Stimulated activated CD4-positive, alpha-beta T cell treated with anti-CD3 and anti-CD28 coated beads, TNF-alpha, amount 100 ng/mL, for 1 hour (primary cell): Measurements from ENCODE around the gene PIP5K1C.
A peak's percentile ranks its signal among the peaks of the same experiment; 100 is the strongest.
"Not testable (repeated sequence)": the region's sequence is repeated elsewhere in the genome, so short reads cannot be mapped to it uniquely, and the experiment has no call there.

Source experiments
- DNase-seq, 3 donors: peaks; one replicate each; pipeline ENCODE4 v3.0.0-alpha.2; 2020; ENCODE audit warnings: low read depth in 3 of 3, low spot score in 1 of 3

The PIP5K1C gene

DNA sequence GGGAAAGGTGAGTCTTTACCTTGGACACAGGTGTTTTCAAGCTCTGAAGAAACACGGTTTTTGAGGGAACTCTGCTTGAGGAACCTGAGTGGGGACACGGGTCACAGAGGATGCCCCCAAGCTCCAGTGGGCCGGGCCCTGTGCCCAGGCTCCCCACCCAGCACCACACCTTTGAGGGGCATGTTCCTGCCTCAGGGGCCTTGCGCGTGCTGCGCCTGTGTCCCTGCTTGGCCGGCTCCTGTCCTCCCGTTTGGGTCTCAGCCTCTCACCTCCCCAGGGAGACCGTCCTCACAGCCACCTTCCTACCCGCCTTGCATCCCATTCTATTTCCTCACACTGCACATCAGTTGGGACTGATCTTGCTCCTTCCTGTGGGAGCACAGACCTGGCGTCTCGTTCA, 21.1 kb downstream of the PIP5K1C start:
- DNase-seq: no peak

- no peak for DNase-seq
These were observed 22.1 kb downstream of the PIP5K1C start for GRCh38 chr19:3678188-3678587.

GRCh38 chr19:3674784-3675543, 25.3 kb downstream of the PIP5K1C start:
- no peak for DNase-seq

- DNase-seq: no peak
These were observed 26.5 kb downstream of the PIP5K1C start for GRCh38 chr19:3673506-3674439.

DNA sequence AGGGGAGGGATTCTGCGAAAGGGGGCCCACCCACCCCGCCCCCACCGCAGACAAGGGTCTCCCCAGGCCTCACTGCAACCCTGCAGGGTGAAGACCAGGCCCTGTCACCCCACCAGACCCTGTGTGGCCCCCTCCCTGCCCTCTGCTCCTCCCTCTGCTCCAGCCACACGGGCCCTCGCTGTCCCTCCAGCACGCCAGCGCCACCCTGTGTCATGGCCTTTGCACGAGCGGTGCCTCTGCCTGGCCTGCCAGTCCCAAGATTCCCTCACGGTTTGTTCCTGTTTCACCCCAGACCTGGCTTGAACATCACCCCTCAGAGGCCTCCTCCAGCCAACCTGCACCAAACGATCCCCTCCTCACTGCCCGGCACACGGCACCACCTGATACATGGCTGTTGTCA, 27.3 kb downstream of the PIP5K1C start:
- no peak for DNase-seq

GRCh38 chr19:3672575-3672948, 27.7 kb downstream of the PIP5K1C start:
- no peak for DNase-seq

DNA sequence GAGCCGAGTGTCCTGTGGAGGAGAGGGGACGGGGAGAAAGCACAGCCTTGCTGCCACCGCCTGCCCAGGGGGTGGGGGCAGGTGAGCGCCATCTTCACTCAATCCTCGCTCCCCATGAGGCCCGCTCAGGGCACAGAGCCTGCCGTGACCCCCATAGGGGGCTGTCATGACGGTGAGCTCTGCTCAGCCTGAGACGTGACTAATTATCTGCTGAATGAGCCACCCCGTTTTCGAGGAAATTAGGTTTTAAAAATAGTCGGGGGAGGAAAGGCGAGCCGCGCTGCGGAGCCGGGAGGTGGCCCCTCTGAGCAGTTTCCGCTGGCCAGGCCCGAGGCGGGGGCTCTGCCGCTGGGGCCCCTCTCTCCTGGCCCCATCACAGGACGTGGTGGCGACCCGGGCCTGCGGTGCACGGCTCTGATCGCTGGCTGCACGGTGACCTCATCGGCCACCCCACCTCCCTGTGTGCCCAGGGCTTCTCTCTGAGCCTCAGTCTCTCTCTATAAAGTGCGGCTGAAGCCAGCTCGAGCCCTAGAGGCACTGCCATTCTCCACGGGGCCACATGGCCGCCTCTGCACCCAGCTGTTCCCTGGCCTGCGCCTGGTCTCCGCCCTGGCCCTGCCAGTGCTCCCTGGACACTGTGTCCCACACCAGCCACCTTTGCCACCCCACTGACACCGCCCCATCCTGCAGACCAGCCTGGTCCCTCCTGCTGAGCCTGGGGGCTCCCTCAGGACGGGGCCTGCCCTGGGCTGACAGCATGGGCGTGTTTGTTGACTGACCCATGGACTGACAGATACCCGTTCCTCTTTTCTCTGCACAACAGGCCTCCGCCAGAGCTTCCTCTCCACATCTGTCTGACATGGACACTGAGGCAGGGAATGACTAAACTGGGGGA, 28.3 kb downstream of the PIP5K1C start:
- no peak for DNase-seq

DNA sequence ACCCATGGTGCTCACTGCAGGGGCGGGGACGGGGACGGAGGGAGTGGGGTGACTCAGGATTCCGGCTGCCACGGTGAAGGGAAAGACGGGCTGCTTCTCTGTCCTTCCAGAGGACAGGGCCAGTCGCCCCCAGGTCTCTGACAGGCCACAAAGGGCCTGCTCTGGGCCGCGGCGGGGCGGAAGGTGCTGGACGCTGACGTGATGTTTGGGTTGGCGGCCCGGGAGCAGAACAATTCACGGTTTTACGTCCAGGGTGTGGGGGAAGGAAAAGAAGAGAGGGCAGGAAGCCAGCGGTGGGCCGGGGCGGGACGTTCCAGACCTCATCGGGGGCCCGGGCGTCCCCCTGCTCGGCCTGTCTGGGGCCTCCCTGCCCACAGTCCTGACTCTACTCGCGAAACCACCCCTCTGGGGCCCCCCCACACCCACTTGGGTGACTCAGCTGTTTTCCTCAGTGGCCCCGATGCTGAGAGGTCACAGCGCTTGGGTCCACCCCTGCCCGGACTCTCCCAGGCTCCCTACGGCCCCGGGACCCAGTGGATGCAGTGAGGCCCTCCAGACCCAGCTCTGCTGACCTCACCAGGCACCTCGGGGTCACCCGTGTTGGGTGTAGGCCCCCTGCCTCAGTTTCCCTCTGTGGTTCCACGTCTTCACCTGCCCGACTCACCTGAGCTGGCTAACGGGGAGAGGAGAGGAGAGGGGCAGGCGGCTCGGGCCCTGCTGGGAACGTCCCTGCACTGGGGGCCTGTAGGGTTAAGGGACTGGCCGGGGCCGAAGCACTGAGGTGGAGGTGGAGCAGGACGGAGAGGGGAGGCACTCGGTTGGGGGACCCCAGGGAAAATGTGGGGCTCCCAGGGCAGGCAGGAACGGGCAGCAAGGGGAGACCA, 29.2 kb downstream of the PIP5K1C start:
- no peak for DNase-seq

DNA sequence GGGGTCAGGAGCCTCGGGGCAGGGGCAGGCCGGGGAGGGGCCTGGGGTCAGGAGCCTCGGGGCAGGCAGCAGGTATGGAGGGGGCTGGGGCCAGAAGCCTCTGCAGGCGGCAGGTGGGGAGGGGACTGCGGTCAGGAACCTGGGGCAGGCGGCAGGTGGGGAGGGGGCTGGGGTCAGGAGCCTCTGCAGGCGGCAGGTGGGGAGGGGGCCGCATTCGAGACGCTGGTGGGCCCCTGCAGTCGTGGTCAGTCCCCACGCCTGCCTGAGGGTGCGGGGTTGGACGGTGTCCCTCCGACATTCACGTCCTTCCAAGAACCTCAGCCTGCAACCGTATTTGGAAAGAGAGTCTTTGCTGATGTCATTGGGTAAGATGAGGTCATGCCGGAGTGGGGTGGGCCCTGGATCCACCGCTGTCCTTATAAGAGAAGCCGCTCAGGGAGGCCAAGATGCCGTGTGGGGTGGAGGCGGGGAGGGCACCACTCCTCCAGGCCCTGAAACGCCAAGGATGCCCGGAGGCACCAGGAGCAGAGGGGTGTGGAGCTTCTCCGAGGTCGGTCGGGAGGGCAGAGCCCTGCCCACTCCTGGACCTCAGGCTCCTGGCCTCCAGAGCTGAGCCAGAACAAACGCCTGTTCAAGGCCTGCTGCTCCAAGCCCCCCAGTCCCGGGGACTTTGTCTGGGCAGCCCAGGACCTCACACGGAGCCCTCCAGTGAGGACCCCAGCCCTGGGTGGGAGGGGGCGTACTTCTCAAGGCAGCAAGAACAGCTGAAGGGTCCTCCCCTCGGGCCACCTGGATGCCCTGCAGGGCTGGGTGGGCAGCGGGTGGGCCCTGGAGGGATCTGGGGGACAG, 30.1 kb downstream of the PIP5K1C start:
- no peak for DNase-seq

DNA sequence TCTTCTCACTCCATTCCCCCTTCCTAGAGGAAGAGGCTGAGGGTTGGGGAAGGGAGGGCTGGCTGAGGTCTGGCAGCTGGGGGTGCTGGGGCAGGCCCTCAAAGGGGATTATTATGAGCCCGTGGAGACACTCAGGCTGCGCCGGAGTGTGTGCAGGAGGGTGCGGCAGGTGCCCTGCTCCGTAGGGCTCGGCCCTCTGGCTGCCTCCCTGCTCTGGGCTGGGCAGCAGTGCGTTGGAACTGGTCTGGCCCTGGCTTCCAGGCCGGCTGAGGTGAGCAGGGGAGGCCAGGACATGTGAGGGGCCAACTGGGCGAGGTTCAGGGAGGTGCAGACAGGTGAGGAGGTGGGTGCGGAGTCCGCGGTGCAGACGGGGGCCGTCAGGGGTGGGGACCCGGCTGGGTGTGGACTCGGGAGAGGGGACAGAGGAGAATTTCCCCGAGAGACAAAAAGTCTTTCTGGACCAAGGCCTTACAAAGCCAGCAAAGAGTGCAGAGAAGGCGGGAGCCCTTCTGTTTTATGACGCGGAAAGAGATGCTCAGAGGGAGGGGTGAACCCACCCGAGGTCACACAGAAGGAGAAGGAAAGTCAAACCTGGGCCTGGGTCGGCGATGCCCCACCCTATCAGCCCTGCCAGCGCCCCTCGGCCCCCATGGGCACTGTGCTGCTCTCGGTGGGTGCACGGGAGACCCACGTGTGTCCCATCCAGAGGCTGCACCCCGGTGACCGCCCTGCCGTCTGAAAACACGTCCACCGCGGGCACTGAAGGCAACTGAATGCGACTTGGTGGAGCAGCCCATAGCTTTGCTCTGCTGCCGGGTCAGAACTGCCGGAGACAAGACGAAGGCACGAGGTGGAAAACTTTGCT, 31.0 kb downstream of the PIP5K1C start:
- DNase-seq: no peak

- no peak for DNase-seq
These were observed 31.8 kb downstream of the PIP5K1C start for GRCh38 chr19:3668331-3669081.

DNA sequence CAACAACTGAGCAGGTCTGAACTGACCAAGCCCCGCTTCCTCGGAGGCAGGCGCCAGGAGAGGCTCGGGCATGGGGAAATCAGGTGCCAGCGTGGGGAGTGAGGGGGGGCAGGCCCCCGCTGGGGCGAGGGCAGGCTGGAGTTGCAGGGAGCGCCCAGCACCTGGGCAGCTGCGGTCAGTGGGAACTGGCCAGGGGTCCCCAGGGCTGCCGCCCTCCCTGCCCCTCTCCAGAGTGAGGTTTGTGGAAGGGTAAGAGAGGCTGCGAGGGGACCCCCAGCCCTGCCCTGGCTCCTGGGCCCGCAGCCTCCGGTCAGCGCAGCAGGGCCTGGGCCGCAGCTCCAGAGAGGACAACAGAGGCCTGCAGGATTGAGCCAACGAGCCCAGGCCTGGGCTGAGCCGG, 32.5 kb downstream of the PIP5K1C start:
- DNase-seq: no peak

DNA sequence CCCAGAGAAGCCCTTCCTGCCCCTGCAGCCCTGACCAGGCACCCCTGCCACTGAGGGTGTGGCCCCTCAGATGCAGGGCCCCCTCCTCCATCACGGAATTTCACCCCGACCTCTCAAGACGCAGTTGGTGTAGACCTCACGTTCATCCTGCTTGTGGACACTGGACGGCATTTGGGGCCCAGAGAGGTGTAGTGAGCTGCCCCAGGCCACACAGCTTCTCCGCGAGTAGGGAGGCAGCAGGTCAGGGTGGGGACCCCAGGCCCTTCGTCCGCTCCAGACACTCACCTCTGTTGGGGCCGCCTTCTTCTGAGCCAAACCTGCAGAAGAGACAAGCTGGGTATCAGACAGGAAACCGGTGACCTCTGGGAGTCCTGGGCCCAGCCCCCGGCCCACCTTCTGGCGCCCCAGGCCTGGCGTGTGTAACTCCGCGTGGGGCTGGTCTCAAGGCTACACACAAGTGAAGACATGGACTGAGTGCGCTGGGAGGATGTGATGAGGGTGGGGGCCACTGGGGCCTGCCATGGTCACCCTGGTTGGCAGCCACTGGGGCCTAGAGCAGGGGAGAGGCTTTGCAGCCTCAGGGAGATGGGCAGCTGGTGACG, 33.1 kb downstream of the PIP5K1C start:
- no peak for DNase-seq

DNA sequence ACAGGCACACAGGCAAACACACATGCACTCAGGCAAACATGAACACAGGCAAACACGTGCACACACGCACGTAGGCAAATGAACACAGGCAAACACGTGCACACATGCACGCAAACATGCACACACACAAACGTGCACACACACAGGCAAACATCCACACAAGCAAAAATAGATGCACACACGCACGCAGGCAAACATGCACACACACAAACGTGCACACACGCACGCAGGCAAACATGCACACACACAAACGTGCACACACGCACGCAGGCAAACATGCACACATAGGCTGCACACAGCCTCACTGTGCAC, 33.8 kb downstream of the PIP5K1C start:
- DNase-seq: not testable (repeated sequence)

GRCh38 chr19:3665681-3666544, 34.4 kb downstream of the PIP5K1C start:
- peak; percentile 27 to 78 (median 68) for DNase-seq

DNA sequence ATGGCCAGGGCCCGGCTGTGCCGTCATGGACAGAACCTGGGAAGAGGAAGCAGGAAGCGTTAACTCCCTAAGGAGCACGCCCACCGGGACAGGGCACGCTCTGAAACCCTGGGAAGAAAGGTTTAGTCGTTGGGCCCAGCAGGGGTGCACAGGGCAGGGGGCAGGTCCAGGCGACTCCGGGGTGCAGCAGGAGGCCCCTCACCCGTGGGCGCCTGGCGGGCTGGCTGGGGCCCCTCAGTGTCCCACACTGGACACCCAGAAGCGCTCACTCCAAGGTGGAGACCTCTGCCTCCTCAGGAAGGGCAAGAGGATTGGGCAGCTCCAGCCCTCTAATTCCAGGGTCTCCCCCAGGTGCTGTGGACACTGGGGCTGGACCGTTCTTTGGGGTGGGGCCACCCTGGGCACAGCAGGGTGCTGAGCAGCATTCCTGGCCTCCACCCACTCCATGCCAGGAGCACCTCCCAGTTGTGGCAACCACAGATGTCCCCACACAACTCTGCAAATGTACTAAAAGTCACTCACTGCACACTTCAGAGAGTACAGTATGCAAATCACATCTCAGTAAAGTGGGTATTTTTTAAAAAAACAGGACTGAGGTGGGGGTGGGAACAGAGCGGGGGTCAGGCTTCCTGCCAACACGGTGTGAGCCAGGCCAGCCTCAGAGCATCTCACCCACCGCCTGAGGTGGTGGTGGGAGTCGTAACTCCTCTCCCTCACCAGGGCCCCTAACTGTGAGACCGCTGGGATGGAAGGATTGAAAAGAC, 35.2 kb downstream of the PIP5K1C start:
- DNase-seq: no peak
